Activated CD8-positive, alpha-beta memory T cell treated with anti-CD3 and anti-CD28 coated beads for 24 hours (primary cell): ENCODE data around the gene MOCS3.

Experiments
- DNase-seq: peaks from one replicate; pipeline ENCODE4 v3.0.0-alpha.2; 2020

Gene MOCS3

GRCh38 chr20:50982363-50982762, 23.7 kb downstream of the MOCS3 start:
- DNase-seq = no peak

- DNase-seq = no peak
Measured at GRCh38 chr20:50983321-50983720, 24.7 kb downstream of the MOCS3 start.

GRCh38 chr20:50987493-50988210, 29.0 kb downstream of the MOCS3 start:
- peak; percentile 77 for DNase-seq

- no peak for DNase-seq
Measured at GRCh38 chr20:50991076-50991475, 32.5 kb downstream of the MOCS3 start.

- DNase-seq = no peak
Measured at GRCh38 chr20:50992336-50992732, 33.7 kb downstream of the MOCS3 start.

- DNase-seq = peak; percentile 59
Measured at GRCh38 chr20:50992733-50993457, 34.3 kb downstream of the MOCS3 start.

GRCh38 chr20:50993876-50994275, 35.3 kb downstream of the MOCS3 start:
- no peak for DNase-seq

- no peak for DNase-seq
Measured at GRCh38 chr20:50995506-50995905, 36.9 kb downstream of the MOCS3 start.

- no peak for DNase-seq
Measured at GRCh38 chr20:50996901-50997865, 38.6 kb downstream of the MOCS3 start.

GRCh38 chr20:50999355-50999754, 40.7 kb downstream of the MOCS3 start:
- no peak for DNase-seq

- no peak for DNase-seq
Measured at GRCh38 chr20:51001430-51002265, 43.0 kb downstream of the MOCS3 start.

GRCh38 chr20:51002633-51003032, 44.0 kb downstream of the MOCS3 start:
- no peak for DNase-seq

- DNase-seq = no peak
Measured at GRCh38 chr20:51003753-51004152, 45.1 kb downstream of the MOCS3 start.

- no peak for DNase-seq
Measured at GRCh38 chr20:51004305-51004727, 45.7 kb downstream of the MOCS3 start.

- no peak for DNase-seq
Measured at GRCh38 chr20:51004781-51005180, 46.2 kb downstream of the MOCS3 start.

GRCh38 chr20:51005214-51005613, 46.6 kb downstream of the MOCS3 start:
- no peak for DNase-seq

- no peak for DNase-seq
Measured at GRCh38 chr20:51008718-51009117, 50.1 kb downstream of the MOCS3 start.

GRCh38 chr20:51009303-51010042, 50.9 kb downstream of the MOCS3 start:
- DNase-seq = no peak

GRCh38 chr20:51010043-51010365, 51.4 kb downstream of the MOCS3 start:
- DNase-seq = no peak

- DNase-seq = no peak
Measured at GRCh38 chr20:51010932-51011331, 52.3 kb downstream of the MOCS3 start.

GRCh38 chr20:51011479-51011878, 52.9 kb downstream of the MOCS3 start:
- DNase-seq = no peak

GRCh38 chr20:51012357-51012756, 53.7 kb downstream of the MOCS3 start:
- DNase-seq = no peak
